Transverse colon (tissue), 4 donors: Measurements from ENCODE around the gene B3GALT4.

Experiments used
- CTCF ChIP-seq, 5 experiments: fragments of 200-600 bp in 3 of 5; fragments of 450-650 bp in 2 of 5; sonication (generic) in 3 of 5; IDR thresholded peaks; 1 replicate in 2 of 5; 2 replicates in 3 of 5; pipeline ENCODE4 v1.5.1; 2016 to 2017; ENCODE audit warnings: antibody characterized with exemption in 5 of 5, inconsistent platforms in 3 of 5, mild to moderate bottlenecking in 2 of 5, moderate library complexity in 1 of 5
- EP300 ChIP-seq: sonication (generic); formaldehyde crosslinking; IDR thresholded peaks from one replicate; pipeline ENCODE4 v1.6.1; 2017; ENCODE audit warnings: antibody characterized with exemption, low read depth
- POLR2A ChIP-seq: fragments of 450-650 bp; IDR thresholded peaks from one replicate; pipeline ENCODE4 v1.6.1; 2016; ENCODE audit warnings: antibody characterized with exemption, mild to moderate bottlenecking, moderate library complexity
- POLR2AphosphoS5 ChIP-seq, 3 donors: sonication (generic); formaldehyde crosslinking; IDR thresholded peaks; one replicate each; pipeline ENCODE4 v1.6.1; 2016; ENCODE audit warnings: antibody characterized with exemption in 3 of 3

- TF ChIP-seq CTCF (IDR thresholded peaks at IDR 0.05) (no peak), POLR2A (no peak), POLR2AphosphoS5 (IDR thresholded peaks at IDR 0.05) (no peak), EP300 (no peak)
Measured at GRCh38 chr6:33315793-33316602, 39.1 kb downstream of the B3GALT4 start.
